GM19328 (cell line): ENCODE data around the gene TAF11L13.

Experiments used
- ATAC-seq: cut with Tn5 transposase; IDR thresholded peaks from one replicate; pipeline ENCODE4 v1.9.1; 2021; ENCODE audit warnings: mild to moderate bottlenecking, moderate library complexity; ENCODE audit not compliant: unreplicated experiment

The TAF11L13 gene

GRCh38 chr5:17678751-17679324 is 47.0 kb downstream of the TAF11L13 start:
- no peak for ATAC-seq

DNA sequence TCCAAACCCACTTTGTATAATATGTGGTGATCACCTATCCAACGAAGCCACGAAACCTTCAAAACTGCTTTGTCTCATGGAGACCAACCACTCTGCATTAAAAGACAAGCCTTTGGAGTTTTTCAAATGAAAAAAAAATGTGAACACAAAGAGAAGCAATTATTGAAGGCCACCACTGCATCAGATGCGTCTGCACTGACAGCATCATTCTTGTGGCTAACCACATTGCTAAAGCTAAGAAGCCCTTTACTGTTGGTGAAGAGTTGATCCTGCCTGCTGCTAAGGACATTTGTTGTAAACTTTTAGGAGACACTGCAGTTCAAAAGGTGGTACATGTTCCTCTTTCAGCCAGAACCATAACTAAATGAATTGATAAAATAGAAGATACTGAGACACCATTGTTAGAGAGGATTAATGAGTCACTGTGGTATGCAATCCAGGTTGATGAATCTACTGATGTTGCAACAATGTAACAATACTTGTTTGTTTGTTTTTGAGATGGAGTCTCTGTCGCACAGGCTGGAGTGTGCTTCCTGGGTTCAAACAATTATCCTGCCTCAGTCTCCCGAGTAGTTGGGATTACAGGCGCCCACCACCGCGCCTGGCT is 47.8 kb downstream of the TAF11L13 start:
- ATAC-seq = no peak

DNA sequence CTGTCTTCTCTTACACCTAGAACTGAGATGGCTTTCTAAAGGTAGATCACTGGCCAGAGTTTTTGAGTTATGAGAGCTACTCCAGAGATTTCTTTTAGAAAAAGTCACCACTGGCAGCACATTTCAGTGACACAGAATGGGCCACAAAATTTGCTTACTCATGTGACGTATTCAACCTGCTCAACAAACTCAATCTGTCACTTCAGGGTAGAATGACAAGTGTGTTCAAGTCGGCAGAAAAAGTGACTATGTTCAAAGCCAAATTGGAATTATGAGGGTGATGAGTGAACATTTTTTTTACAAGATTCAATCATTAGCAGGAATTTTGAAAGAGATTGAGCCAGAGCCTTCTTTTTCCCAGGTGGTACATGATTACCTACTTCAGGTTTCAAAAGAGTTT is 48.8 kb downstream of the TAF11L13 start:
- no peak for ATAC-seq
